ENCODE data around the gene RAD17.
"Not testable (repeated sequence)": the region's sequence is repeated elsewhere in the genome, so short reads cannot be mapped to it uniquely, and the experiment has no call there.

Gene RAD17

DNA sequence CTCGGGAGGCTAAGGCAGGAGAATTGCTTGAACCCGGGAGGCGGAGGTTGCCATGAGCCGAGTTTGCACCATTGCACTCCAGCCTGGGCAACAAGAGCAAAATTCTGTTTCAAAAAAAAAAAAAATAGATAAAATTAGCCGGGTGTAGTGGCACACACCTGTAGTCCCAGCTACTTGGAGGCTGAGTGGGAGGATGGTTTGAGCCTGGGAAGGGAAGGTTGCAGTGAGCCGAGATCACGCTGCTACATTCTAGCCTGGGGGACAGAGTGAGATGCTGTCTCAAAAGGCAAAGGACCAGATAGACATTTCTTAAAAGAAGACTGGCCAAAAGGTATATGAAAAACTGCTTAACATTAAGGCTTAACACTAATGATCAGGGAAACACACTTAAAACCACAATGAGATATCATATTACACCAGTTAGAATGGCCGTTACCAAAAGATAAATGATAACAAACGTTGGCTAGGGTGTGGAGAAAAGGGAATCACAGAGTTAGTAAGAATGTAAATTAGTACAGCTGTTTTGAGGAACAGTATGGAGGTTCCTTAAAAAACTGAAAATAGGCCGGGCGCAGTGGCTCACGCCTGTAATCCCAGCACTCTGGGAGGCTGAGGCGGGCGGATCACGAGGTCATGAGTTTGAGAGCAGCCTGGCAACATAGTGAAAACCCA lies 35.2 kb downstream of the RAD17 start:
- no peak for DNase-seq

GRCh38 chr5:69414885-69415583 lies 45.4 kb downstream of the RAD17 start, which contains the start of gene MARVELD2:
Gene MARVELD2, plus strand, starts transcription at chr5:69415116. Its CDS starts 4,270 bp downstream, at chr5:69419386.
- DNase-seq, result no peak

DNA sequence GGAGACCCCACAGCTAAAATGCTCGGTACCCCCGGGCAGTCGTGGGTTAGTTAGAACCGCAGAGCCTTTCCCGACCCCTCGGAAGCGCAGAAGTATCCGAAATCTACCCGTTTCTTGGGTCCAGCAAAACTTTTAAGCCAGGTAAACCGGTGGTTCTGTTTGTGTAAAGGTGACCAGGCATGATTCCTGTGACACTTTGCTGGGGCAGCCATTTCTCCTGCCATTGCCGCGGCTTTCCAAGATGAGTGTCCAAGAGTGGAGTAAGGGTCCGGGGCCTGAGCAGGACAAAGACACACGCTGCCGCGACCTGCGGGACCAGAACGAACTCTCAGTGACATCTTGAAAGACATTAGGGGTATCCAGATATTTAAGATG lies 46.0 kb downstream of the RAD17 start:
- DNase-seq, result no peak

GRCh38 chr5:69416180-69416579 lies 46.6 kb downstream of the RAD17 start:
- DNase-seq, result no peak

- no peak for DNase-seq
Observed at GRCh38 chr5:69416699-69417098, 47.1 kb downstream of the RAD17 start.

- DNase-seq, result no peak
Observed at GRCh38 chr5:69418554-69418953, 48.9 kb downstream of the RAD17 start.

DNA sequence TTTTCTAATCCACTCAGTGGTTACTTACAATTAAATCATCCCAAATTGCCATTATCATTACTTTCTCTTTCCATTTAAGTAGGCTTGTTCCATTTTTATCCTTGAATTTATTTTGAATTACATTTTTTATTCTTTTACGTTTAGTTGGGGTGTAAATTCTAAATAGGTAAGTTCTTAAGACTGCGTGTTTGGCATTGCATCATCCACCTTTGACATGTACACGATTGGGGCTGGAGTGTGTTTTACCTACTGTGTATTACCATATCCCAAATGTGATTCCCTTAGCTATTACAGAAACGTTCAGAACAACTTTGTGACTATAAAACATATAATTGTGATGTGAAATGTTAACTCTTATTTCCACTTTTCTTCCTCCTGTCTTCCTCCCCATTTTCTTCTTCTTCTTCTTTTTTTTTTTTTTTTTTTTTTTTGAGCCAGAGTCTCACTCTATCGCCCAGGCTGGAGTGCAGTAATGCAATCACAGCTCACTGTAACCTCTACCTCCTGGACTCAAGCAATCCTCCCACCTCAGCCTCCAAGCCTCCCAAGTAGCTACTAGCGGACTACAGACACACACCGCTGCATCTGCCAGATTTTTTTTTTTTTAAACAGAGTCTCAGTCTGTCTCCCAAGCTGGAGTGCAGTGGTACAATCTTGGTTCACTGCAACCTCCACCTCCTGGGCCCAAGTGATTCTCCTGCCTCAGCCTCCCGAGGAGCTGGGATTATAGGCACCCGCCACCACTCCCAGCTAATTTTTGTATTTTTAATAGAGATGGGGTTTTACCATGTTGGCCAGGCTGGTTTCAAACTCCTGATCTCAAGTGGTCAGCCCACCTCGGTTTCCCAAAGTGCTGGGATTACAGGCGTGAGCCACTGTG lies 62.0 kb downstream of the RAD17 start:
- DNase-seq, result no peak

DNA sequence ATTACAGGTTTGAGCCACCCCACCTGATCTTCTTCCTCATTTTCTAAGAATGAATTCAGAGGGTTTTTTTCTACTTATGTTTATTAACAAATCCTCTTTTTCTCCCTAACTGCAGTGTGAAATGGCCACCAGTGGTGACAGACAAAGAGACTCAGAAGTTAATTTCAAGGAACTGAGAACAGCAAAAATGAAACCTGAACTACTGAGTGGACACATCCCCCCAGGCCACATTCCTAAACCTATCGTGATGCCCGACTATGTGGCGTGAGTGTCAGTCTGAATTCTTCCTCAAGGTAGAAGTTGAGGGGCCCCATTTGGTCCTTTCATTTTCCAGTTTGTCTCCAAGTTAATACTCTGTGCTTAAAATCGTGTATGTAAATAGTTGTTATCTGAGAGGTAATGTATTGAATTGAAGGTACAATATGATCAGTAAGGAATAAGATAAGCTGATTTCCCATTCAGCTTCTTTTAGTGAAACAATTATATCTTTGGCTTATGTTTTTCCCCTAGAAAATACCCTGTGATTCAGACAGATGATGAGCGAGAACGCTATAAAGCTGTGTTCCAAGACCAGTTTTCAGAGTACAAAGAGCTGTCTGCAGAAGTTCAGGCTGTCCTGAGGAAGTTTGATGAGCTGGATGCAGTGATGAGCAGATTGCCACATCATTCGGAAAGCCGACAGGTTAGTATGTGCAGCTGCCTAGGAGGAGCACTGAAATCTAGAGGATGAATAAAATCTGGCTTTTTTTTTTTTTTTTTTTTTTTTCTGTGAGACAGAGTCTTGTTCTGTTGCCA lies 63.0 kb downstream of the RAD17 start:
- peak; percentile 86 for DNase-seq

DNA sequence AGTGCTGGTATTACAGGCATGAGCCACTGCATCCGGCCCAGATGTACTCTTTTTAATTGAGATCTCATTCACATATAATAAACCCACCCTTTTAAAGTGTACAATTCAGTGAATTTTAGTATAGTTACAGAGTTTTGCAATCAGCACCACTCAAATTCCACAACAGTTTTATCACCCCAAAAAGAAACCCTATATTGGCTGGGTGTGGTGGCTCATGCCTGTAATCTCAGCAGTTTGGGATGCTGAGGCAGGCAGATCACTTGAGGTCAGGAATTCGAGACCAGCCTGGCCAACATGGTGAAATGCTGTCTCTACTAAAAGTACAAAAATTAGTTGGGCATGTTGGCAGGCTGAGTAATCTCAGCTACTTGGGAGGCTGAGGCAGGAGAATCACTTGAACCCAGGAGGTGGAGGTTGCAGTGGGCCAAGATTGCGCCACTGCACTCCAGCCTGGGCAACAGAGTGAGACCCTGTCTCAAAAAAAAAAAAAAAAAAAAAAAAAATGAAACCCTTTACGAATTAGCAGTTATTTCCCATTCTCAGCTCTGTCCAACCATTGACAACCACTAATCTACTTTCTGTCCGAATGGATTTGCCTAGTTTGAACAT lies 65.8 kb downstream of the RAD17 start:
- DNase-seq, result not testable (repeated sequence)

DNA sequence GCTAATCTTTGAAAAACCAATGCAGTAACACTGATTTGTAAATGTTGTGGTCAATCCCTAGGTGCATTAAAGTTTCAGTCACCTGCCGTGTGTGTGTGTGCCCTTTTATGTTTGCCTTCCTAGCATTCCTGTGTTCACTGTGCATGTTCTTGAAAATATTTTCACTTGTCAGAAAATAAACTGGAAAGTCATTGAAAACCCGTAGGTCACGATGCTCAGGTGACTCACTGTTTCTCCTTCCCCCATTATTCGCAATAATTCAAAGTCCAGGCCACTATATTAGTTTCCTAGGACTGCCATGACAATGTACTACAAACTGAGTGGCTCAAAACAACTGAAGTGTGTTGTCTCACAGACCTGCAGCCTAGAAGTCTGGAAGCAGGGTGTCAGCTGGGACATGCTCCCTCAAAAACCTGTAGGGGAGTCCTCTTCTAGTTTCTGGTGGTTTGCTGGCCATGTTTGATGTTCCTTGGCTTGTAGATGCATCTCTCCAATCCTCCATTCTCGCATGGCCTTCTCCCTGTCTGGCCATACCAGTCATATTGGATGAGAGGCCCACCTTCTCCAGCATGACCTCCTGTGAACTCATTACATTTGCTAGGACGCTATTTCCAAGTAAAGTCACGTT lies 74.6 kb downstream of the RAD17 start:
- no peak for DNase-seq

GRCh38 chr5:69449511-69449910 lies 79.9 kb downstream of the RAD17 start:
- no peak for DNase-seq

- peak; percentile 28 for DNase-seq
Observed at GRCh38 chr5:69450116-69450515, 80.5 kb downstream of the RAD17 start.

DNA sequence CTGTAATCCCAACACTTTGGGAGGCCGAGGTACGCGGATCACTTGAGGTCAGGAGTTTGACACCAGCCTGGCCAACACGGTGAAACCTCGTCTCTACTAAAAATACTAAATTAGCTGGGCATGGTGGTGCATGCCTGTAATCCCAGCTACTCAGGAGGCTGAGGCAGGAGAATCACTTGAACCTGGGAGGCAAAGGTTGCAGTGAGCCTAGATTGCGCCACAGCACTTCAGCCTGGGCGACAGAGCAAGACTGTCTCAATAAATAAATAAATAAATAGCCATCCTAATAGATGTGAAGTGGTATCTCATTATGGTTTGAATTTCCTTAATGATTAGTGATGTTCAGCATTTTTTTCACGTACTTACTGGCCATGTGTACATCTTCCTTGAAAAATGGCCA lies 80.9 kb downstream of the RAD17 start:
- DNase-seq, result not testable (repeated sequence)

GRCh38 chr5:69451941-69452647 lies 82.5 kb downstream of the RAD17 start:
- DNase-seq, result no peak

- DNase-seq, result not testable (repeated sequence)
Observed at GRCh38 chr5:69453487-69453886, 83.9 kb downstream of the RAD17 start.

DNA sequence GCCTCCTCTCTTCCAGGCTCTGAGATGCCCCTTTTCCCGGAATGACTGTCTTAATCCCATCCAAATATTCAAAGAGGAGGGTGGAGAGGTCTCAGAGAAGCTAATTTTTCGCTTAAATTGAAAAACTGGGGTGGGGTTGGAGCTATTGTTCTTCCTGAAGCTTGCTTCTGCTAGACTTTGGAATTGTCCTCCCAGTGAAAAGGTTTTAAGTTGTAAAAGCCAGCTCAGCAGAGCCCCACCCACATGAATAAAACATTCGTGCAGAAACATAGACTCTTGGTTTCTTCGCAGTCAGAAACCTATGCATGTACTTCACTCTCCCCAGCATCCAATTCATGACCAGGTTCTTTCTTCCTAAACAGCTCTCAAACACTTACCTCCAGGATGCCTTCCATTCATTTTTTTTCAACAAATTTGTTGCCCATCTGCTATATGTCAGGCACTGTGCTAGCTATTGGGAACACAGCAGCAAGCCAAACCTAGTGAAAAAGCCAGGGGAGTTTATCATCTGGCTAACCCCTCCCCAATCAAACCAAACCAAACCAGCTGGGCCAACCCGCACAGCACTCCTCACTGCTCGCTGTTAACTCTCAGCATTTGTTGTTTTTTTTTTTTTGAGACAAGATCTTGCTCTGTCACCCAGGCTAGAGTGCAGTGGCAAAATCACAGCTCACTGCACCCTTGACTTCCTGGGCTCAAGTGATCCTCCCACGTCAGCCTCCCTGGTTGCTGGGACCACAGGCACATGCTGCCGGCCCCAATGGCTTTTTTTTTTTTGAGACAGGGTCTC lies 85.0 kb downstream of the RAD17 start:
- DNase-seq, result no peak

DNA sequence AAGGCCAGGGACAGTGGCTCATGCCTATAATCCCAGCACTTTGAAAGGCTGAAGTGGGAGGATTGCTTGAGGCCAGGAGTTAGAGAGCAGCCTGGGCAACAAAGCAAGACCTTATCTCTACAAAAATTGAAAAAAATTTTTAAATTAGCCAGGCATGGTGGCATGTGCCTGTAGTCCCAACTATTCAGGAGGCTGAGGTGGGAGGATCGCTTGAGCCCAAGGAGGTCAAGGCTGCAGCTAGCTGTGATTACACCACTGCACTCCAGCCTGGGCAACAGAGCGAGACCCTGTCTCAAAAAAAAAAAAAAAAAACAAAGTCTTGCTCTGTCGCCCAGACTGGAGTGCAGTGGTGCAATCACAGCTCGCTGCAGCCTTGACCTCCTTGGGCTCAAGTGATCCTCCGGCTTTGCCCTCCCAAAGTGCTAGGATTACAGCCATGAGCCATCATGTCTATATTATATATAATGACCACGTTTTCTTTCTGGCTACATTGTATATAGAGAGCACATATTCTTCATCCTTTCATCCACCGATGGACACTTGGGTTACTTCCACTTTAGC lies 85.9 kb downstream of the RAD17 start:
- DNase-seq, result not testable (repeated sequence)

- DNase-seq, result no peak
Observed at GRCh38 chr5:69462170-69462569, 92.6 kb downstream of the RAD17 start.
